Keratinocyte (primary cell): Measurements from ENCODE around the gene CYTH2. TPM values are rescaled to one million over a fixed set of nuclear protein-coding genes. Genes with fewer than 3 reads are reported as not detected.

ENCODE experiments used
- DNase-seq: peaks from one replicate; pipeline ENCODE4 v3.0.0-alpha.2; 2011; ENCODE audit warnings: low read depth, missing footprints, low spot score
- FAIRE-seq: peaks from 2 replicates; lab custom pipeline; 2011; peaks lifted over from hg19 to GRCh38; lab: Jason Lieb, UNC
- H2AFZ ChIP-seq: 2 replicates; pipeline ENCODE4 v1.6.0; 2012; ENCODE audit warnings: low read length, control low read depth, inconsistent platforms; ENCODE audit not compliant: control insufficient read depth
- H3K27ac ChIP-seq: 2 replicates; pipeline ENCODE4 v1.5.1; 2011; ENCODE audit warnings: low read length; ENCODE audit not compliant: control insufficient read depth, insufficient read depth
- H3K27me3 ChIP-seq: 3 replicates; pipeline ENCODE4 v1.6.0; 2011; ENCODE audit warnings: low read length; ENCODE audit not compliant: control insufficient read depth, insufficient read depth; ENCODE audit errors: extremely low read depth
- H3K36me3 ChIP-seq, 2 experiments: 2 replicates in 1 of 2; 3 replicates in 1 of 2; pipeline ENCODE4 v1.5.1; 2011; ENCODE audit warnings: low read length in 2 of 2, mild to moderate bottlenecking in 1 of 2; ENCODE audit not compliant: control insufficient read depth in 2 of 2, insufficient read depth in 2 of 2; ENCODE audit errors: extremely low read depth in 1 of 2
- H3K4me1 ChIP-seq: 3 replicates; pipeline ENCODE4 v1.5.1; 2011; ENCODE audit warnings: low read length; ENCODE audit not compliant: control insufficient read depth, insufficient read depth; ENCODE audit errors: extremely low read depth
- H3K4me2 ChIP-seq: 3 replicates; pipeline ENCODE4 v1.6.0; 2011; ENCODE audit warnings: low read depth, low read length; ENCODE audit not compliant: control insufficient read depth, insufficient read depth; ENCODE audit errors: extremely low read depth
- H3K4me3 ChIP-seq, 3 experiments: fragments of 200-600 bp in 1 of 3; sonication (generic) in 1 of 3; 2 replicates in 2 of 3; 3 replicates in 1 of 3; pipeline ENCODE4 v1.5.1; 2011 to 2016; ENCODE audit warnings: low read length in 3 of 3, mild to moderate bottlenecking in 3 of 3, control low read depth in 2 of 3, inconsistent platforms in 1 of 3, low read depth in 1 of 3, mixed read lengths in 1 of 3, mixed run types in 1 of 3, moderate library complexity in 1 of 3; ENCODE audit not compliant: control insufficient read depth in 2 of 3, insufficient read depth in 2 of 3; ENCODE audit errors: extremely low read depth in 1 of 3
- H3K79me2 ChIP-seq: 2 replicates; pipeline ENCODE4 v1.6.0; 2012; ENCODE audit warnings: low read length; ENCODE audit not compliant: control insufficient read depth, insufficient read depth
- H3K9ac ChIP-seq: 3 replicates; pipeline ENCODE4 v1.6.0; 2011; ENCODE audit warnings: low read length; ENCODE audit not compliant: control insufficient read depth, insufficient read depth; ENCODE audit errors: extremely low read depth
- H3K9me1 ChIP-seq: 3 replicates; pipeline ENCODE4 v1.6.0; 2011; ENCODE audit warnings: low read length; ENCODE audit not compliant: control insufficient read depth, insufficient read depth; ENCODE audit errors: extremely low read depth
- H3K9me3 ChIP-seq: 2 replicates; pipeline ENCODE4 v1.5.1; 2012; ENCODE audit warnings: low read depth, low read length; ENCODE audit not compliant: control insufficient read depth
- H4K20me1 ChIP-seq: 3 replicates; pipeline ENCODE4 v1.6.0; 2011; ENCODE audit warnings: low read length; ENCODE audit not compliant: control insufficient read depth, insufficient read depth; ENCODE audit errors: extremely low read depth
- EZH2 ChIP-seq: IDR thresholded peaks from one replicate; pipeline ENCODE4 v1.6.1; 2012; ENCODE audit warnings: inconsistent platforms, mild to moderate bottlenecking, low read length, moderate library complexity
- dilution Hi-C: fragments of 300-500 bp; cut with MboI; formaldehyde crosslinking; loops from one replicate; pipeline ENCODE4 v1.7.0; 2020; ENCODE audit warnings: low sequenced_read_pairs; ENCODE audit not compliant: extremely low pct_ligation_motif_present
- polyA plus RNA-seq, 5 experiments: library from polyadenylated mRNA; depleted of rRNA in 3 of 5; stranded (reverse) in 3 of 5; stranded (forward) in 1 of 5; unstranded in 1 of 5; fragments of >200 nt; gene quantifications; 1 replicate in 1 of 5; 2 replicates in 3 of 5; 3 replicates in 1 of 5; pipeline versions ENCODE4 v1.2.1 to v1.2.3, GENCODE V29; 2011 to 2012; ENCODE audit warnings: missing spikeins in 2 of 5, low read depth in 1 of 5, low replicate concordance in 1 of 5
- TF ChIP-seq, protein P1 (sequence below), 3 experiments: IDR thresholded peaks in 1 of 3; conservative IDR thresholded peaks in 1 of 3; optimal IDR thresholded peaks in 1 of 3; 2 replicates in 2 of 3; 3 replicates in 1 of 3; pipeline versions ENCODE3 to v1.5.1; 2011; ENCODE audit warnings: low read length in 3 of 3, mild to moderate bottlenecking in 3 of 3, moderate library complexity in 2 of 3, control low read depth in 1 of 3, inconsistent platforms in 1 of 3; ENCODE audit not compliant: insufficient read depth in 2 of 3; ENCODE audit errors: extremely low read depth in 1 of 3

Gene CYTH2
- polyA plus RNA-seq, 1 donor (not counting 4 experiments of a cell fraction or from before 2014, with no cell fraction given) = 27.0 TPM

DNA sequence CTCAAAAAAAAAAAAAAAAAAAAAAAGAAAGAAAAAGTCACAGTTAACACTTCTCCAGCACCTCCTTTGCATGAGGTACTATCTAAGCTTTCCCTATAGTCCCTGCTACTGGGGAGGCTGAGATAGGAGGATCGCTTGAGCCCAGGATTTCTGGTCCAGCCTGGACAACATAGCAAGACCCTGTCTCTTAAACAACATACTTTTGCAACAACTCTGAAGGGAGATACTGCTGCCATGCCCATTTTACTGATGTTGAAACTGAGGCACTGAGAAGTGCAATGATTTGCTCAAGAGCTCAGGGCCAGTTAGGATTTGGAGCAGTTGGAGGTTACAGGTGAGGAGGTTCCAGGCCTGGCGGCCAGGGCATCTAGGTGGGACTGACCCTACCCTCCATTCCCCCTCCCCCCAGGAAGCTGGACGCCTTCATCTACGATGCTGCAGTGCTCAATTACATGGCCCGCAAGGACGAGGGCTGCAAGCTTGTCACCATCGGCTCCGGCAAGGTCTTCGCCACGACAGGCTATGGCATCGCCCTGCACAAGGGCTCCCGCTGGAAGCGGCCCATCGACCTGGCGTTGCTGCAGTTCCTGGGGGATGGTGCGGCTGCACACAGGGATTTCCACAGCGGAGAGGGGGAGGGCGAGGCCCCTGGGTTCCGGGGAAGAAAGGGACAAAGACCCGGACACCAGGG lies 27.7 kb upstream of the CYTH2 start:
- H3K79me2 ChIP-seq = peaks cover 7% of the 10 kb centered on the region
- no peak overlapping the region for H3K4me2 ChIP-seq
- H3K9me3 ChIP-seq = no peaks in the 10 kb centered on the region
- dilution Hi-C loops = no loop called here
- no peak overlapping the region for H3K4me3 ChIP-seq
- H3K27ac ChIP-seq = no peak overlapping the region
- H3K9ac ChIP-seq = no peak overlapping the region
- no peak for FAIRE-seq
- no peaks in the 10 kb centered on the region for H3K36me3 ChIP-seq
- DNase-seq = no peak
- no peaks in the 10 kb centered on the region for H4K20me1 ChIP-seq
- no peak overlapping the region for H2AFZ ChIP-seq
- H3K9me1 ChIP-seq = no peaks in the 10 kb centered on the region
- peaks cover 25% of the 10 kb centered on the region for H3K27me3 ChIP-seq
- H3K4me1 ChIP-seq = peaks cover 17% of the 10 kb centered on the region
- TF ChIP-seq EZH2 = no peak
- TF ChIP-seq, protein P1, sequence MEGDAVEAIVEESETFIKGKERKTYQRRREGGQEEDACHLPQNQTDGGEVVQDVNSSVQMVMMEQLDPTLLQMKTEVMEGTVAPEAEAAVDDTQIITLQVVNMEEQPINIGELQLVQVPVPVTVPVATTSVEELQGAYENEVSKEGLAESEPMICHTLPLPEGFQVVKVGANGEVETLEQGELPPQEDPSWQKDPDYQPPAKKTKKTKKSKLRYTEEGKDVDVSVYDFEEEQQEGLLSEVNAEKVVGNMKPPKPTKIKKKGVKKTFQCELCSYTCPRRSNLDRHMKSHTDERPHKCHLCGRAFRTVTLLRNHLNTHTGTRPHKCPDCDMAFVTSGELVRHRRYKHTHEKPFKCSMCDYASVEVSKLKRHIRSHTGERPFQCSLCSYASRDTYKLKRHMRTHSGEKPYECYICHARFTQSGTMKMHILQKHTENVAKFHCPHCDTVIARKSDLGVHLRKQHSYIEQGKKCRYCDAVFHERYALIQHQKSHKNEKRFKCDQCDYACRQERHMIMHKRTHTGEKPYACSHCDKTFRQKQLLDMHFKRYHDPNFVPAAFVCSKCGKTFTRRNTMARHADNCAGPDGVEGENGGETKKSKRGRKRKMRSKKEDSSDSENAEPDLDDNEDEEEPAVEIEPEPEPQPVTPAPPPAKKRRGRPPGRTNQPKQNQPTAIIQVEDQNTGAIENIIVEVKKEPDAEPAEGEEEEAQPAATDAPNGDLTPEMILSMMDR (optimal IDR thresholded peaks at IDR 0.05 in 1 of 3, IDR thresholded peaks at IDR 0.05 in 1 of 3, conservative IDR thresholded peaks at IDR 0.05 in 1 of 3; ENCODE audit: extremely low read depth in 1 of 3, insufficient read depth in 2 of 3, low read length in 3 of 3) = no peak

DNA sequence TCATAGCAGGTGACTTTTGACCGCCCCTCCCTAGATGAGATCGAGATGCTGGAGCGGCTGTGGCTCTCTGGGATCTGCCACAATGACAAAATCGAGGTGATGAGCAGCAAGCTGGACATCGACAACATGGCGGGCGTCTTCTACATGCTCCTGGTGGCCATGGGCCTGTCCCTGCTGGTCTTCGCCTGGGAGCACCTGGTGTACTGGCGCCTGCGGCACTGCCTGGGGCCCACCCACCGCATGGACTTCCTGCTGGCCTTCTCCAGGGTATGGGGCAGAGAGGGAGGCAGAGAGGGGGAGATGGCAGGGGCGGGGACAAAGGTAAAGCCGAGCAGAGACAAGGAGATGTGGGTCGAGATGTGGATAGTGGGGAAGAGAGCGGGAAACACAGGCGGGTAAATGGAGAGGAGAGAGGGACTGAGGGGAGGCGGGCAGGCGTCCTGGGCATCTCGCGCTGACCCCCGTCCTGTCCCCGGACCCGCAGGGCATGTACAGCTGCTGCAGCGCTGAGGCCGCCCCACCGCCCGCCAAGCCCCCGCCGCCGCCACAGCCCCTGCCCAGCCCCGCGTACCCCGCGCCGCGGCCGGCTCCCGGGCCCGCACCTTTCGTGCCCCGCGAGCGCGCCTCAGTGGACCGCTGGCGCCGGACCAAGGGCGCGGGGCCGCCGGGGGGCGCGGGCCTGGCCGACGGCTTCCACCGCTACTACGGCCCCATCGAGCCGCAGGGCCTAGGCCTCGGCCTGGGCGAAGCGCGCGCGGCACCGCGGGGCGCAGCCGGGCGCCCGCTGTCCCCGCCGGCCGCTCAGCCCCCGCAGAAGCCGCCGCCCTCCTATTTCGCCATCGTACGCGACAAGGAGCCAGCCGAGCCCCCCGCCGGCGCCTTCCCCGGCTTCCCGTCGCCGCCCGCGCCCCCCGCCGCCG lies 26.8 kb upstream of the CYTH2 start:
- TF ChIP-seq EZH2 = no peak
- TF ChIP-seq, protein P1 (optimal IDR thresholded peaks at IDR 0.05 in 1 of 3, IDR thresholded peaks at IDR 0.05 in 1 of 3, conservative IDR thresholded peaks at IDR 0.05 in 1 of 3; ENCODE audit: extremely low read depth in 1 of 3, insufficient read depth in 2 of 3, low read length in 3 of 3) = no peak
- Histone ChIP-seq H3K9me3 (no peaks in the 10 kb centered on the region), H3K4me2 (no peak overlapping the region), H4K20me1 (no peaks in the 10 kb centered on the region), H3K27me3 (peaks cover 25% of the 10 kb centered on the region), H3K9ac (no peak overlapping the region), H3K27ac (no peak overlapping the region), H3K4me1 (peaks cover 19% of the 10 kb centered on the region), H3K4me3 (no peak overlapping the region), H3K36me3 (peaks cover 0 to 1% of the 10 kb centered on the region in 2 experiments), H3K79me2 (peaks cover 11% of the 10 kb centered on the region), H2AFZ (no peak overlapping the region), H3K9me1 (no peaks in the 10 kb centered on the region)
- dilution Hi-C loops = no loop called here
- DNase-seq (no peak), FAIRE-seq (no peak)
